Measurements from ENCODE around the gene RASA3. TPM values are rescaled to one million over a fixed set of nuclear protein-coding genes. Genes with fewer than 3 reads are reported as not detected.
A peak's percentile ranks its signal among the peaks of the same experiment; 100 is the strongest.
"Not testable (repeated sequence)": the region's sequence is repeated elsewhere in the genome, so short reads cannot be mapped to it uniquely, and the experiment has no call there.

Gene RASA3
- total and polyA plus RNA-seq, 12 donors, result 6.8 to 16.9 (median 10.3) TPM

DNA sequence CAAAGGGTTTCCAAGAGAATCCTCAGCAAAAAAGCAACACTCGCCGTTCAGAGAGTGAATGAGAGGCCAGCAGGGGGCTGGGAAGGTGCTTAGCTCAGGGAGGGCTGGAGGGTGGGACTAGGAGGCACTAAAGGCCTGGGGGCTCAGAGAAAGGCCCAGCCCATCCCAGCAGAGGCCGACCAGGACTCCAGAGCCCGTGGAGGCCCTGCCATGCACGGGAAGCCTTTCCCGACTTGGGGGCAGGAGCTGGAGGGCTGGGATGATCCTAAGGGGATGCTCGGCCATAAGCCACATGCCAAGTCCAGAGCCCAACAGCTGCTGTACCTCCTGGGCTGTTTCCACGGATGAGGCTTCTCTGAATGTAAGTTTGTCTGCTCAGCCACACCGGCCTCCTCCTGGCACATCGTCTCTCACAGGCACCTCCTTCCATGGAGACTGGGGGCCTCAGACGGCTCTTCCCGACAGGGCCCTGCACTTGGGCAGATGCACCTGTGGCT is 19.5 kb downstream of the RASA3 start:
- H3K27ac ChIP-seq, result peak overlapping the region in 1 of 10 donors; percentile 20
- WGBS, 2 donors, result 77 to 82% methylated on average over 12 of the region's 12 CpGs
- H3K9me3 ChIP-seq, result no peaks in the 10 kb centered on the region
- H3K36me3 ChIP-seq, result peaks cover 0 to 22% (median 0%) of the 10 kb centered on the region in 9 donors
- no peak for DNase-seq
- H3K4me3 ChIP-seq, result no peak overlapping the region
- ATAC-seq, result no peak
- TF ChIP-seq, protein P1, sequence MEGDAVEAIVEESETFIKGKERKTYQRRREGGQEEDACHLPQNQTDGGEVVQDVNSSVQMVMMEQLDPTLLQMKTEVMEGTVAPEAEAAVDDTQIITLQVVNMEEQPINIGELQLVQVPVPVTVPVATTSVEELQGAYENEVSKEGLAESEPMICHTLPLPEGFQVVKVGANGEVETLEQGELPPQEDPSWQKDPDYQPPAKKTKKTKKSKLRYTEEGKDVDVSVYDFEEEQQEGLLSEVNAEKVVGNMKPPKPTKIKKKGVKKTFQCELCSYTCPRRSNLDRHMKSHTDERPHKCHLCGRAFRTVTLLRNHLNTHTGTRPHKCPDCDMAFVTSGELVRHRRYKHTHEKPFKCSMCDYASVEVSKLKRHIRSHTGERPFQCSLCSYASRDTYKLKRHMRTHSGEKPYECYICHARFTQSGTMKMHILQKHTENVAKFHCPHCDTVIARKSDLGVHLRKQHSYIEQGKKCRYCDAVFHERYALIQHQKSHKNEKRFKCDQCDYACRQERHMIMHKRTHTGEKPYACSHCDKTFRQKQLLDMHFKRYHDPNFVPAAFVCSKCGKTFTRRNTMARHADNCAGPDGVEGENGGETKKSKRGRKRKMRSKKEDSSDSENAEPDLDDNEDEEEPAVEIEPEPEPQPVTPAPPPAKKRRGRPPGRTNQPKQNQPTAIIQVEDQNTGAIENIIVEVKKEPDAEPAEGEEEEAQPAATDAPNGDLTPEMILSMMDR (IDR thresholded peaks at IDR 0.05), result no peak
- intact Hi-C loops (cut with DNase I), result no loop called here
- H3K4me1 ChIP-seq, result peaks cover 0 to 60% (median 20%) of the 10 kb centered on the region in 9 donors
- H3K27me3 ChIP-seq, result no peaks in the 10 kb centered on the region

- ATAC-seq (no peak), DNase-seq (no peak)
- H3K27me3 ChIP-seq, result no peaks in the 10 kb centered on the region
- H3K4me3 ChIP-seq, result no peak overlapping the region
- TF ChIP-seq, protein P1 (IDR thresholded peaks at IDR 0.05), result no peak
- peak overlapping the region in 1 of 10 donors; percentile 20 for H3K27ac ChIP-seq
- H3K9me3 ChIP-seq, result no peaks in the 10 kb centered on the region
- 79 to 82% methylated on average over 25 of the region's 25 CpGs for WGBS, 2 donors
- intact Hi-C loops (cut with DNase I), result no loop called here
- H3K36me3 ChIP-seq, result peaks cover 0 to 22% (median 0%) of the 10 kb centered on the region in 9 donors
- H3K4me1 ChIP-seq, result peaks cover 0 to 64% (median 22%) of the 10 kb centered on the region in 9 donors
Measured at GRCh38 chr13:114112231-114112825, 20.1 kb downstream of the RASA3 start.

DNA sequence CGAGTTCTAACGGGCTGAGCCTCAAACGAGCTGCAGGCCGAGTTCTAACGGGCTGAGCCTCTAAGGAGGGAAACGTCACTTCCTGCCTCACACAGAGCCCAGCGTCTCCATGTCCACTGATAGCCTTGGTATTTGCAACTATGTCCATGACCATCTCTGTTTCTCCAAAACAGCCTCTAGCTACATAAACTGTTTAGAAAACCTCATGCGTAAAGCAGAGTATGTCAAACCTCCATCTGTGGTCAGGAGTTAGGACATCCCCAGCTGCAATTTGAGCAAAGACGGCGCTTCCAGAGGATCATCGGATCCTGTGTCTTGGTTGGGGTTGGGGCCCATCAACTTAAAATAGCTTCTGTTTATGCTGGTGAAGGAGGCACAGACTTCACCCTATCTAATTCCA is 20.8 kb downstream of the RASA3 start:
- no peak for DNase-seq
- no peaks in the 10 kb centered on the region for H3K9me3 ChIP-seq
- 57 to 77% methylated on average over 10 to 11 of the region's 11 CpGs for WGBS, 2 donors
- peaks cover 0 to 68% (median 22%) of the 10 kb centered on the region in 9 donors for H3K4me1 ChIP-seq
- no peak overlapping the region for H3K4me3 ChIP-seq
- peaks cover 0 to 29% (median 0%) of the 10 kb centered on the region in 9 donors for H3K36me3 ChIP-seq
- TF ChIP-seq, protein P1 (IDR thresholded peaks at IDR 0.05), result no peak
- no peaks in the 10 kb centered on the region for H3K27me3 ChIP-seq
- no peak for ATAC-seq
- no peak overlapping the region for H3K27ac ChIP-seq
- intact Hi-C loops (cut with DNase I), result no loop called here

GRCh38 chr13:114110830-114111189 is 21.6 kb downstream of the RASA3 start:
- peak overlapping the region in 1 of 10 donors; percentile 70 for H3K27ac ChIP-seq
- intact Hi-C loops (cut with DNase I); ATAC-seq; DNase-seq; H3K9me3 ChIP-seq; H3K27me3 ChIP-seq: not testable (repeated sequence)
- H3K36me3 ChIP-seq, result peaks cover 0 to 31% (median 0%) of the 10 kb centered on the region in 9 donors
- peaks cover 0 to 65% (median 22%) of the 10 kb centered on the region in 9 donors for H3K4me1 ChIP-seq
- H3K4me3 ChIP-seq, result peak overlapping the region in 1 of 10 donors; percentile 24
- WGBS, 2 donors, result 73 to 75% methylated on average over 18 of the region's 18 CpGs

All from heart right ventricle (tissue), 16 donors.